ENCODE results near the gene NDP. TPM values are rescaled to one million over a fixed set of nuclear protein-coding genes. Genes with fewer than 3 reads are reported as not detected.

The NDP gene
- total and polyA plus RNA-seq, 7 experiments from 2014 or later, result not detected

- DNase-seq (peak in 1 of 9 donors; percentile 43), ATAC-seq (peak; percentile 98)
- H3K9me3 Mint-ChIP-seq, result peaks cover 0 to 2% (median 0%) of the 10 kb centered on the region in 11 donors
- CTCF ChIA-PET, result no interaction called here
- no peaks in the 10 kb centered on the region for H3K36me3 ChIP-seq (ENCODE audit: control insufficient read depth in 2 of 3, insufficient read depth in 3 of 3, low read length in 3 of 3)
- no peak overlapping the region for H3K4me3 ChIP-seq (ENCODE audit: low read length)
- H3K27ac ChIP-seq (ENCODE audit: low read depth, low read length), result no peak overlapping the region
- H3K27me3 ChIP-seq (ENCODE audit: control insufficient read depth in 2 of 2, insufficient read depth in 2 of 2, low read length in 2 of 2), result no peaks in the 10 kb centered on the region
- no peaks in the 10 kb centered on the region for H3K36me3 Mint-ChIP-seq
- no peak overlapping the region for H3K27ac Mint-ChIP-seq
- H3K9me3 ChIP-seq (ENCODE audit: control insufficient read depth in 2 of 3, low read length in 3 of 3), result no peaks in the 10 kb centered on the region
- peaks cover 0 to 4% (median 0%) of the 10 kb centered on the region in 5 donors for H3K27me3 Mint-ChIP-seq
- POLR2A ChIA-PET, result no interaction called here
- H3K4me3 Mint-ChIP-seq, result peak overlapping the region in 3 of 10 donors; percentile 4 to 39 (median 29)
- H3K4me1 ChIP-seq (ENCODE audit: control insufficient read depth in 2 of 2, insufficient read depth in 2 of 2, low read length in 2 of 2), result peaks cover 0 to 4% of the 10 kb centered on the region in 2 donors
- peaks cover 0 to 10% (median 8%) of the 10 kb centered on the region in 7 donors for H3K4me1 Mint-ChIP-seq
- intact Hi-C loops (cut with micrococcal nuclease), result no loop called here
Measured at GRCh38 chrX:44012484-44013096, 39.4 kb upstream of the NDP start.

GRCh38 chrX:44011506-44011905 lies 38.3 kb upstream of the NDP start:
- H3K4me3 ChIP-seq (ENCODE audit: low read length), result no peak overlapping the region
- Mint-ChIP-seq H3K36me3 (no peaks in the 10 kb centered on the region), H3K27ac (no peak overlapping the region), H3K9me3 (peaks cover 0 to 2% (median 0%) of the 10 kb centered on the region in 11 donors), H3K4me3 (no peak overlapping the region), H3K4me1 (peaks cover 0 to 10% (median 8%) of the 10 kb centered on the region in 7 donors), H3K27me3 (peaks cover 0 to 4% (median 0%) of the 10 kb centered on the region in 5 donors)
- no peaks in the 10 kb centered on the region for H3K27me3 ChIP-seq (ENCODE audit: control insufficient read depth in 2 of 2, insufficient read depth in 2 of 2, low read length in 2 of 2)
- H3K4me1 ChIP-seq (ENCODE audit: control insufficient read depth in 2 of 2, insufficient read depth in 2 of 2, low read length in 2 of 2), result peaks cover 0 to 4% of the 10 kb centered on the region in 2 donors
- intact Hi-C loops (cut with micrococcal nuclease), result no loop called here
- H3K27ac ChIP-seq (ENCODE audit: low read depth, low read length), result no peak overlapping the region
- H3K36me3 ChIP-seq (ENCODE audit: control insufficient read depth in 2 of 3, insufficient read depth in 3 of 3, low read length in 3 of 3), result no peaks in the 10 kb centered on the region
- ATAC-seq, result no peak
- ChIA-PET CTCF (no interaction called here), POLR2A (no interaction called here)
- no peak for DNase-seq
- H3K9me3 ChIP-seq (ENCODE audit: control insufficient read depth in 2 of 3, low read length in 3 of 3), result no peaks in the 10 kb centered on the region

GRCh38 chrX:44010626-44011025 lies 37.4 kb upstream of the NDP start:
- Mint-ChIP-seq H3K27ac (no peak overlapping the region), H3K9me3 (peaks cover 0 to 2% (median 0%) of the 10 kb centered on the region in 11 donors), H3K4me1 (peaks cover 0 to 10% (median 8%) of the 10 kb centered on the region in 7 donors), H3K4me3 (no peak overlapping the region), H3K36me3 (no peaks in the 10 kb centered on the region), H3K27me3 (peaks cover 0 to 4% (median 0%) of the 10 kb centered on the region in 5 donors)
- H3K27me3 ChIP-seq (ENCODE audit: control insufficient read depth in 2 of 2, insufficient read depth in 2 of 2, low read length in 2 of 2), result no peaks in the 10 kb centered on the region
- H3K4me3 ChIP-seq (ENCODE audit: low read length), result no peak overlapping the region
- intact Hi-C loops (cut with micrococcal nuclease), result no loop called here
- peaks cover 0 to 4% of the 10 kb centered on the region in 2 donors for H3K4me1 ChIP-seq (ENCODE audit: control insufficient read depth in 2 of 2, insufficient read depth in 2 of 2, low read length in 2 of 2)
- no peaks in the 10 kb centered on the region for H3K9me3 ChIP-seq (ENCODE audit: control insufficient read depth in 2 of 3, low read length in 3 of 3)
- DNase-seq (no peak), ATAC-seq (no peak)
- ChIA-PET POLR2A (no interaction called here), CTCF (no interaction called here)
- no peak overlapping the region for H3K27ac ChIP-seq (ENCODE audit: low read depth, low read length)
- no peaks in the 10 kb centered on the region for H3K36me3 ChIP-seq (ENCODE audit: control insufficient read depth in 2 of 3, insufficient read depth in 3 of 3, low read length in 3 of 3)

GRCh38 chrX:44006081-44006480 lies 32.9 kb upstream of the NDP start:
- no peak overlapping the region for H3K4me3 ChIP-seq (ENCODE audit: low read length)
- H3K36me3 Mint-ChIP-seq, result no peaks in the 10 kb centered on the region
- H3K4me1 Mint-ChIP-seq, result no peaks in the 10 kb centered on the region
- POLR2A ChIA-PET, result no interaction called here
- peaks cover 0 to 4% (median 0%) of the 10 kb centered on the region in 5 donors for H3K27me3 Mint-ChIP-seq
- intact Hi-C loops (cut with micrococcal nuclease), result no loop called here
- no peaks in the 10 kb centered on the region for H3K9me3 ChIP-seq (ENCODE audit: control insufficient read depth in 2 of 3, low read length in 3 of 3)
- H3K27ac Mint-ChIP-seq, result no peak overlapping the region
- no peaks in the 10 kb centered on the region for H3K4me1 ChIP-seq (ENCODE audit: control insufficient read depth in 2 of 2, insufficient read depth in 2 of 2, low read length in 2 of 2)
- no peak overlapping the region for H3K4me3 Mint-ChIP-seq
- no peaks in the 10 kb centered on the region for H3K9me3 Mint-ChIP-seq
- no peaks in the 10 kb centered on the region for H3K27me3 ChIP-seq (ENCODE audit: control insufficient read depth in 2 of 2, insufficient read depth in 2 of 2, low read length in 2 of 2)
- CTCF ChIA-PET, result interaction anchor here (0.6 kb wide), 1 partner anchor 360 kb away, joined by 4 read pairs; no protein-coding TSS in a partner anchor
- no peak for ATAC-seq
- H3K27ac ChIP-seq (ENCODE audit: low read depth, low read length), result no peak overlapping the region
- DNase-seq, result no peak
- no peaks in the 10 kb centered on the region for H3K36me3 ChIP-seq (ENCODE audit: control insufficient read depth in 2 of 3, insufficient read depth in 3 of 3, low read length in 3 of 3)

GRCh38 chrX:44003975-44004374 lies 30.8 kb upstream of the NDP start:
- Histone ChIP-seq H3K36me3 (ENCODE audit: control insufficient read depth in 2 of 3, insufficient read depth in 3 of 3, low read length in 3 of 3) (no peaks in the 10 kb centered on the region), H3K4me1 (ENCODE audit: control insufficient read depth in 2 of 2, insufficient read depth in 2 of 2, low read length in 2 of 2) (no peaks in the 10 kb centered on the region), H3K27ac (ENCODE audit: low read depth, low read length) (no peak overlapping the region), H3K9me3 (ENCODE audit: control insufficient read depth in 2 of 3, low read length in 3 of 3) (no peaks in the 10 kb centered on the region), H3K4me3 (ENCODE audit: low read length) (no peak overlapping the region), H3K27me3 (ENCODE audit: control insufficient read depth in 2 of 2, insufficient read depth in 2 of 2, low read length in 2 of 2) (no peaks in the 10 kb centered on the region)
- ATAC-seq (no peak), DNase-seq (no peak)
- ChIA-PET POLR2A (no interaction called here), CTCF (no interaction called here)
- H3K36me3 Mint-ChIP-seq, result no peaks in the 10 kb centered on the region
- H3K4me3 Mint-ChIP-seq, result no peak overlapping the region
- H3K27me3 Mint-ChIP-seq, result peaks cover 0 to 4% (median 0%) of the 10 kb centered on the region in 5 donors
- intact Hi-C loops (cut with micrococcal nuclease), result no loop called here
- H3K4me1 Mint-ChIP-seq, result no peaks in the 10 kb centered on the region
- no peak overlapping the region for H3K27ac Mint-ChIP-seq
- H3K9me3 Mint-ChIP-seq, result no peaks in the 10 kb centered on the region

GRCh38 chrX:44002567-44002966 lies 29.4 kb upstream of the NDP start:
- no peak overlapping the region for H3K4me3 Mint-ChIP-seq
- ChIA-PET CTCF (no interaction called here), POLR2A (no interaction called here)
- no peaks in the 10 kb centered on the region for H3K36me3 Mint-ChIP-seq
- no peak overlapping the region for H3K27ac Mint-ChIP-seq
- peaks cover 0 to 3% (median 0%) of the 10 kb centered on the region in 5 donors for H3K27me3 Mint-ChIP-seq
- H3K27me3 ChIP-seq (ENCODE audit: control insufficient read depth in 2 of 2, insufficient read depth in 2 of 2, low read length in 2 of 2), result no peaks in the 10 kb centered on the region
- DNase-seq (no peak), ATAC-seq (no peak)
- no peaks in the 10 kb centered on the region for H3K4me1 Mint-ChIP-seq
- H3K4me1 ChIP-seq (ENCODE audit: control insufficient read depth in 2 of 2, insufficient read depth in 2 of 2, low read length in 2 of 2), result no peaks in the 10 kb centered on the region
- no peak overlapping the region for H3K27ac ChIP-seq (ENCODE audit: low read depth, low read length)
- intact Hi-C loops (cut with micrococcal nuclease), result no loop called here
- no peaks in the 10 kb centered on the region for H3K9me3 ChIP-seq (ENCODE audit: control insufficient read depth in 2 of 3, low read length in 3 of 3)
- peaks cover 0 to under 1% (median 0%) of the 10 kb centered on the region in 11 donors for H3K9me3 Mint-ChIP-seq
- H3K36me3 ChIP-seq (ENCODE audit: control insufficient read depth in 2 of 3, insufficient read depth in 3 of 3, low read length in 3 of 3), result no peaks in the 10 kb centered on the region
- H3K4me3 ChIP-seq (ENCODE audit: low read length), result no peak overlapping the region

- no peak for DNase-seq
- Histone ChIP-seq H3K4me1 (ENCODE audit: control insufficient read depth in 2 of 2, insufficient read depth in 2 of 2, low read length in 2 of 2) (no peaks in the 10 kb centered on the region), H3K36me3 (ENCODE audit: control insufficient read depth in 2 of 3, insufficient read depth in 3 of 3, low read length in 3 of 3) (no peaks in the 10 kb centered on the region), H3K4me3 (ENCODE audit: low read length) (no peak overlapping the region), H3K27me3 (ENCODE audit: control insufficient read depth in 2 of 2, insufficient read depth in 2 of 2, low read length in 2 of 2) (no peaks in the 10 kb centered on the region), H3K27ac (ENCODE audit: low read depth, low read length) (no peak overlapping the region), H3K9me3 (ENCODE audit: control insufficient read depth in 2 of 3, low read length in 3 of 3) (no peaks in the 10 kb centered on the region)
- CTCF ChIA-PET, result no interaction called here
- Mint-ChIP-seq H3K27me3 (peaks cover 0 to 3% (median 0%) of the 10 kb centered on the region in 5 donors), H3K27ac (no peak overlapping the region), H3K4me3 (no peak overlapping the region), H3K9me3 (peaks cover 0 to 3% (median 0%) of the 10 kb centered on the region in 11 donors), H3K36me3 (no peaks in the 10 kb centered on the region), H3K4me1 (no peaks in the 10 kb centered on the region)
- no peak for ATAC-seq
- POLR2A ChIA-PET, result no interaction called here
- intact Hi-C loops (cut with micrococcal nuclease), result no loop called here
Measured at GRCh38 chrX:43998374-43998773, 25.2 kb upstream of the NDP start.

Data from naive thymus-derived CD4-positive, alpha-beta T cell (primary cell).